Thyroid gland (tissue), 4 donors: ENCODE results near the gene HAPLN1.

Experiments
- POLR2A ChIP-seq, 2 donors: fragments of 450-650 bp; IDR thresholded peaks; one replicate each; pipeline ENCODE4 v1.6.1; 2017; ENCODE audit warnings: antibody characterized with exemption in 2 of 2, mild to moderate bottlenecking in 2 of 2, moderate library complexity in 1 of 2
- TF ChIP-seq, protein P1 (sequence below), 6 experiments: fragments of 200-600 bp in 3 of 6; fragments of 450-650 bp in 3 of 6; sonication (generic) in 3 of 6; IDR thresholded peaks; one replicate each; pipeline ENCODE4 v1.5.1; 2016 to 2019; ENCODE audit warnings: antibody characterized with exemption in 6 of 6, mild to moderate bottlenecking in 2 of 6, inconsistent platforms in 1 of 6, moderate library complexity in 1 of 6

GRCh38 chr5:83683836-83684235 is 36.8 kb downstream of the HAPLN1 start:
- TF ChIP-seq POLR2A (IDR thresholded peaks at IDR 0.05), result no peak
- TF ChIP-seq, protein P1, sequence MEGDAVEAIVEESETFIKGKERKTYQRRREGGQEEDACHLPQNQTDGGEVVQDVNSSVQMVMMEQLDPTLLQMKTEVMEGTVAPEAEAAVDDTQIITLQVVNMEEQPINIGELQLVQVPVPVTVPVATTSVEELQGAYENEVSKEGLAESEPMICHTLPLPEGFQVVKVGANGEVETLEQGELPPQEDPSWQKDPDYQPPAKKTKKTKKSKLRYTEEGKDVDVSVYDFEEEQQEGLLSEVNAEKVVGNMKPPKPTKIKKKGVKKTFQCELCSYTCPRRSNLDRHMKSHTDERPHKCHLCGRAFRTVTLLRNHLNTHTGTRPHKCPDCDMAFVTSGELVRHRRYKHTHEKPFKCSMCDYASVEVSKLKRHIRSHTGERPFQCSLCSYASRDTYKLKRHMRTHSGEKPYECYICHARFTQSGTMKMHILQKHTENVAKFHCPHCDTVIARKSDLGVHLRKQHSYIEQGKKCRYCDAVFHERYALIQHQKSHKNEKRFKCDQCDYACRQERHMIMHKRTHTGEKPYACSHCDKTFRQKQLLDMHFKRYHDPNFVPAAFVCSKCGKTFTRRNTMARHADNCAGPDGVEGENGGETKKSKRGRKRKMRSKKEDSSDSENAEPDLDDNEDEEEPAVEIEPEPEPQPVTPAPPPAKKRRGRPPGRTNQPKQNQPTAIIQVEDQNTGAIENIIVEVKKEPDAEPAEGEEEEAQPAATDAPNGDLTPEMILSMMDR (IDR thresholded peaks at IDR 0.05), result no peak
